Measurements from ENCODE around the gene ARRDC4. TPM values are rescaled to one million over a fixed set of nuclear protein-coding genes. Genes with fewer than 3 reads are reported as not detected.

The ARRDC4 gene, protein sequence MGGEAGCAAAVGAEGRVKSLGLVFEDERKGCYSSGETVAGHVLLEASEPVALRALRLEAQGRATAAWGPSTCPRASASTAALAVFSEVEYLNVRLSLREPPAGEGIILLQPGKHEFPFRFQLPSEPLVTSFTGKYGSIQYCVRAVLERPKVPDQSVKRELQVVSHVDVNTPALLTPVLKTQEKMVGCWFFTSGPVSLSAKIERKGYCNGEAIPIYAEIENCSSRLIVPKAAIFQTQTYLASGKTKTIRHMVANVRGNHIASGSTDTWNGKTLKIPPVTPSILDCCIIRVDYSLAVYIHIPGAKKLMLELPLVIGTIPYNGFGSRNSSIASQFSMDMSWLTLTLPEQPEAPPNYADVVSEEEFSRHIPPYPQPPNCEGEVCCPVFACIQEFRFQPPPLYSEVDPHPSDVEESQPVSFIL
- 4.4 and 5.2 TPM in 2 replicates for total RNA-seq

DNA sequence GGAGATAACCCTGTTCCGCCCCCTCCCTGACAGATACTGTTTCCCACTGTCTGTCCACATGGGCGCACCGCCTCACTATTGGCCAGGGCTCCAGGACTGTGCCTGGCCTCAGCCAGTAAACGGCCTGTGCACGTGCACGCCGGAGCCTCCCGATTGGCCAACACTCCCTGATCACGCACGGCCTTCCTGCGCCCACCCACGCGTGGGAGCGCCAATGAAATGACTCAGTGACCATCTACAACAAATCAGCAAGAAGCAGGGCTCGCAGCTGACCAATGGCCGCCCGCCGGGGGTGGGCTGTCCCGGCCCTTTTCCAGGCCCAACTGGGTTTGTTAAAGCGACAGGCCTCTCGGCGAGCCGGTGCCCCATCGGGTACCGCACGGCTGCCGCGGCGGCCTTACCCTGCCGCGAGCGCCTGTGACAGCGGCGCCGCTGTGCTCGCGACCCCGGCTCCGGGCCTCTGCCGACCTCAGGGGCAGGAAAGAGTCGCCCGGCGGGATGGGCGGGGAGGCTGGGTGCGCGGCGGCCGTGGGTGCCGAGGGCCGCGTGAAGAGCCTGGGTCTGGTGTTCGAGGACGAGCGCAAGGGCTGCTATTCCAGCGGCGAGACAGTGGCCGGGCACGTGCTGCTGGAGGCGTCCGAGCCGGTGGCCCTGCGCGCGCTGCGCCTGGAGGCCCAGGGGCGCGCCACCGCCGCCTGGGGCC lies at the start of gene ARRDC4:
Gene ARRDC4, plus strand, starts transcription at position 340 of the 703 bp plus-strand sequence. Its CDS starts 159 bp downstream, at position 499.

